A549 (cell line): ENCODE measurements around the gene NRG3. TPM values are rescaled to one million over a fixed set of nuclear protein-coding genes. Genes with fewer than 3 reads are reported as not detected.

Experiments
- ATAC-seq, 2 experiments: fragments of 200-7000 bp in 1 of 2; fragments of >200 bp in 1 of 2; cut with Nextera tagmentation in 1 of 2; cut with Tn5 transposase in 1 of 2; 3 replicates each; pipeline versions ENCODE4 v1.8.0 to v1.9.1; 2018 to 2020; ENCODE audit warnings: mild to moderate bottlenecking in 1 of 2, moderate library complexity in 1 of 2
- CTCF ChIA-PET: fragments of 300-600 bp; sonication (Branson Sonifier 250); formaldehyde crosslinking; extraction: SDS; loops from one replicate; lab custom pipeline; 2021; ENCODE audit warnings: antibody characterized with exemption, inconsistent platforms; lab: Yijun Ruan, JAX
- POLR2A ChIA-PET: fragments of 350-600 bp; formaldehyde crosslinking; extraction: SDS; loops from one replicate; lab custom pipeline; 2021; ENCODE audit warnings: antibody characterized with exemption, inconsistent platforms; lab: Yijun Ruan, JAX
- DNase-seq, 2 experiments: peaks; one replicate each; pipeline versions ENCODE4 v3.0.0 to v3.0.0-alpha.2; 2011 to 2016; ENCODE audit warnings: low read depth in 1 of 2, low spot score in 1 of 2
- FAIRE-seq: peaks from 2 replicates; lab custom pipeline; 2011; peaks lifted over from hg19 to GRCh38; lab: Jason Lieb, UNC
- H3K27ac ChIP-seq, 2 experiments: fragments of >200 bp; sonication (Bioruptor Twin); formaldehyde crosslinking; 3 replicates each; pipeline ENCODE4 v1.5.1; 2016 to 2017
- H3K4me1 ChIP-seq: fragments of >200 bp; sonication (Bioruptor Twin); formaldehyde crosslinking; 3 replicates; pipeline ENCODE4 v1.6.1; 2016
- H3K4me2 ChIP-seq: fragments of >200 bp; sonication (Bioruptor Twin); formaldehyde crosslinking; 3 replicates; pipeline ENCODE4 v1.6.1; 2016
- H3K4me3 ChIP-seq: fragments of >200 bp; sonication (Bioruptor Twin); formaldehyde crosslinking; 3 replicates; pipeline ENCODE4 v1.5.1; 2016
- H3K9me3 ChIP-seq: fragments of >200 bp; sonication (Bioruptor Twin); formaldehyde crosslinking; 3 replicates; pipeline ENCODE4 v1.6.1; 2016
- CBX2 ChIP-seq: fragments of 200-600 bp; sonication (generic); IDR thresholded peaks from 2 replicates; pipeline ENCODE4 v1.6.1; 2016; ENCODE audit warnings: low read depth, mild to moderate bottlenecking, borderline replicate concordance
- CBX8 ChIP-seq: fragments of 200-600 bp; sonication (generic); IDR thresholded peaks from 2 replicates; pipeline ENCODE4 v1.6.1; 2016
- CHD4 ChIP-seq: fragments of 200-600 bp; sonication (generic); IDR thresholded peaks from 2 replicates; pipeline ENCODE4 v1.6.1; 2016; ENCODE audit warnings: antibody characterized with exemption, mild to moderate bottlenecking, borderline replicate concordance
- EHF ChIP-seq: fragments of 250-450 bp; sonication (Bioruptor Pico); IDR thresholded peaks from 2 replicates; pipeline ENCODE4 v1.5.0; 2020; ENCODE audit warnings: mild to moderate bottlenecking
- ESRRA ChIP-seq: fragments of 150-350 bp; IDR thresholded peaks from 2 replicates; pipeline ENCODE4 v1.6.1; 2014; ENCODE audit warnings: mild to moderate bottlenecking, low read length, borderline replicate concordance
- FOSL2 ChIP-seq, 2 experiments: fragments of 450-650 bp in 1 of 2; fragments of >200 bp in 1 of 2; sonication (Bioruptor Twin) in 1 of 2; formaldehyde crosslinking; IDR thresholded peaks; 2 replicates each; pipeline versions ENCODE4 v1.5.0 to v1.6.1; 2016 to 2020; ENCODE audit warnings: mild to moderate bottlenecking in 1 of 2, moderate library complexity in 1 of 2
- FOXS1 ChIP-seq: fragments of 250-450 bp; sonication (Bioruptor Pico); IDR thresholded peaks from 2 replicates; pipeline ENCODE4 v1.5.0; 2020; ENCODE audit warnings: mild to moderate bottlenecking, moderate library complexity
- GATA3 ChIP-seq: IDR thresholded peaks from 2 replicates; pipeline ENCODE4 v1.6.1; 2012; ENCODE audit warnings: borderline replicate concordance
- HES2 ChIP-seq: fragments of >200 bp; sonication (Bioruptor Twin); formaldehyde crosslinking; IDR thresholded peaks from 2 replicates; pipeline ENCODE4 v1.6.1; 2016
- HEYL ChIP-seq: fragments of 250-450 bp; sonication (Bioruptor Pico); IDR thresholded peaks from 2 replicates; pipeline ENCODE4 v1.8.0; 2021; ENCODE audit warnings: mild to moderate bottlenecking, moderate library complexity
- HMGXB4 ChIP-seq: fragments of 250-450 bp; sonication (Bioruptor Pico); IDR thresholded peaks from 2 replicates; pipeline ENCODE4 v1.5.0; 2021; ENCODE audit warnings: mild to moderate bottlenecking, moderate library complexity, borderline replicate concordance
- JUN ChIP-seq, 2 experiments: fragments of >200 bp; sonication (Bioruptor Twin); formaldehyde crosslinking; IDR thresholded peaks; 2 replicates in 1 of 2; 3 replicates in 1 of 2; pipeline ENCODE4 v1.6.1; 2016 to 2017
- MAFK ChIP-seq: fragments of 450-650 bp; IDR thresholded peaks from 2 replicates; pipeline ENCODE4 v1.6.1; 2014; ENCODE audit not compliant: partially characterized antibody
- MAX ChIP-seq: IDR thresholded peaks from 2 replicates; pipeline ENCODE4 v1.6.1; 2012
- NPAS2 ChIP-seq: fragments of 250-450 bp; sonication (Bioruptor Pico); IDR thresholded peaks from 2 replicates; pipeline ENCODE4 v1.8.0; 2022; ENCODE audit warnings: mild to moderate bottlenecking, moderate library complexity, borderline replicate concordance
- NR3C1 ChIP-seq: fragments of >200 bp; sonication (Bioruptor Twin); formaldehyde crosslinking; IDR thresholded peaks from 3 replicates; pipeline ENCODE4 v1.6.1; 2017
- POLR2A ChIP-seq: IDR thresholded peaks from 2 replicates; pipeline ENCODE4 v1.6.1; 2012; ENCODE audit warnings: mild to moderate bottlenecking, low read length
- RAD21 ChIP-seq, 2 experiments: fragments of >200 bp in 1 of 2; sonication (Bioruptor Twin) in 1 of 2; formaldehyde crosslinking in 1 of 2; IDR thresholded peaks in 1 of 2; conservative IDR thresholded peaks in 1 of 2; 2 replicates in 1 of 2; 3 replicates in 1 of 2; pipeline ENCODE4 v1.6.1; 2012 to 2018; ENCODE audit warnings: inconsistent platforms in 1 of 2
- RCOR1 ChIP-seq: fragments of 150-350 bp; IDR thresholded peaks from 2 replicates; pipeline ENCODE4 v1.6.1; 2014; ENCODE audit warnings: antibody characterized with exemption, low read length, low read depth
- RFX5 ChIP-seq: fragments of 450-650 bp; IDR thresholded peaks from 2 replicates; pipeline ENCODE4 v1.7.1; 2014; ENCODE audit warnings: antibody characterized with exemption, mild to moderate bottlenecking, moderate library complexity
- RNF2 ChIP-seq: fragments of 200-600 bp; sonication (generic); IDR thresholded peaks from 2 replicates; pipeline ENCODE4 v1.6.1; 2016; ENCODE audit warnings: low read depth, mild to moderate bottlenecking, antibody characterized with exemption, moderate library complexity, borderline replicate concordance
- SREBF2 ChIP-seq: fragments of 450-650 bp; IDR thresholded peaks from 2 replicates; pipeline ENCODE4 v1.6.1; 2014; ENCODE audit warnings: mild to moderate bottlenecking, moderate library complexity
- ZFP36 ChIP-seq: fragments of 450-650 bp; IDR thresholded peaks from 2 replicates; pipeline ENCODE4 v1.6.1; 2014; ENCODE audit warnings: borderline replicate concordance; ENCODE audit not compliant: partially characterized antibody
- ZNF302 ChIP-seq: fragments of 250-450 bp; sonication (Bioruptor Pico); IDR thresholded peaks from 2 replicates; pipeline ENCODE4 v1.9.0; 2021; ENCODE audit warnings: inconsistent platforms, mild to moderate bottlenecking, moderate library complexity
- ZSCAN20 ChIP-seq: fragments of 250-450 bp; sonication (Bioruptor Pico); IDR thresholded peaks from 2 replicates; pipeline ENCODE4 v1.8.0; 2022; ENCODE audit warnings: mild to moderate bottlenecking, moderate library complexity
- WGBS: methylation state at CpG from one replicate; pipeline ENCODE4 v1.1.6; 2017; ENCODE audit errors: missing lambda C conversion rate; 5-methylcytosine and 5-hydroxymethylcytosine counted together
- polyA plus RNA-seq, 4 experiments: library from polyadenylated mRNA; depleted of rRNA in 3 of 4; stranded (reverse); fragments of >200 nt; fragmentation: RNase III in 1 of 4; extraction: RNeasy Plus Mini Kit Qiagen cat#74134 plus additional on column Dnase treatment in 1 of 4; gene quantifications; 2 replicates in 3 of 4; 3 replicates in 1 of 4; pipeline ENCODE4 v1.2.3, GENCODE V29; 2011 to 2017
- TF ChIP-seq, protein P1 (sequence below): fragments of >200 bp; sonication (Bioruptor Twin); formaldehyde crosslinking; IDR thresholded peaks from 3 replicates; pipeline ENCODE4 v1.5.1; 2016

Gene NRG3
- polyA plus RNA-seq, 2 of the 4 experiments (the other 2 are of a cell fraction), result not detected

DNA sequence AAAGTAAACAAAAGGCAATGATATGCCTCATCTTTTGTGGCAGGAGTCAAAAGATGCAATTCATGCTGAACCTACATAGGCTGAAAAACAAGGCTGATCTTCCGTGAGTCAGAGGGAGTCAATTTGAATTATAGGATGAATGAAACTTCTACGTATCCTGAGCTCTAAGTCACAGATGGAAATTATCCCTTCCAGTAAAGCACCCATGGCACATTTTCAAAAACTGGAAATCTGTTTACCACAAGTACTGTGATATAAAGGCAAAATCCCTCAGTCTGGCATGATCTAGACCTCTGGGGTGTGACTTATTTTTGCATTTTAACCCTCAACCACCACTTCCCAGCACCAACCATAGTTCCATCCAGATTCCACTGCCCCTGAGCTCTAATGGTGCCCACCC lies 69.6 kb downstream of the NRG3 start:
- WGBS, result 15% methylated on average over 2 of the region's 2 CpGs
- CTCF ChIA-PET, result no interaction called here
- Histone ChIP-seq H3K9me3 (no peaks in the 10 kb centered on the region; the same call in 2 of the 3 replicates), H3K4me2 (no peak overlapping the region)
- ATAC-seq, result no peak
- TF ChIP-seq ESRRA (no peak), GATA3 (no peak), HES2 (no peak), RAD21 (conservative IDR thresholded peaks at IDR 0.05 in 1 of 2, IDR thresholded peaks at IDR 0.05 in 1 of 2) (no peak), CHD4 (no peak), CBX8 (no peak), FOXS1 (CRISPR knock-in tag) (no peak), ZSCAN20 (CRISPR knock-in tag) (no peak), RCOR1 (no peak), FOSL2 (IDR thresholded peaks at IDR 0.05) (no peak), FOSL2 (CRISPR knock-in tag; IDR thresholded peaks at IDR 0.05) (no peak), CBX2 (no peak), ZNF302 (no peak), HEYL (CRISPR knock-in tag) (no peak), MAX (no peak), ZFP36 (no peak), HMGXB4 (CRISPR knock-in tag) (no peak), NR3C1 (no peak)
- TF ChIP-seq, all 56 proteins: peak for 0
- H3K4me3 ChIP-seq, result no peak overlapping the region
- no peak for DNase-seq
- no peak for FAIRE-seq
- no peak overlapping the region for H3K27ac ChIP-seq
- H3K4me1 ChIP-seq, result no peaks in the 10 kb centered on the region
- POLR2A ChIA-PET, result no interaction called here

- CTCF ChIA-PET, result no interaction called here
- WGBS, result 0% methylated on average over 5 of the region's 5 CpGs
- H3K4me3 ChIP-seq, result no peak overlapping the region
- H3K4me2 ChIP-seq, result no peak overlapping the region
- DNase-seq (no peak), ATAC-seq (no peak), FAIRE-seq (no peak)
- no peak overlapping the region for H3K27ac ChIP-seq
- POLR2A ChIA-PET, result no interaction called here
- TF ChIP-seq ZNF302 (no peak), HMGXB4 (CRISPR knock-in tag) (no peak), CHD4 (no peak), RNF2 (no peak), JUN (IDR thresholded peaks at IDR 0.05) (no peak), MAFK (no peak), CBX8 (no peak), CBX2 (no peak), FOXS1 (CRISPR knock-in tag) (no peak), FOSL2 (IDR thresholded peaks at IDR 0.05) (no peak), FOSL2 (CRISPR knock-in tag; IDR thresholded peaks at IDR 0.05) (no peak), POLR2A (no peak), RFX5 (no peak), SREBF2 (no peak), NPAS2 (no peak), MAX (no peak), EHF (CRISPR knock-in tag) (no peak)
- TF ChIP-seq, protein P1, sequence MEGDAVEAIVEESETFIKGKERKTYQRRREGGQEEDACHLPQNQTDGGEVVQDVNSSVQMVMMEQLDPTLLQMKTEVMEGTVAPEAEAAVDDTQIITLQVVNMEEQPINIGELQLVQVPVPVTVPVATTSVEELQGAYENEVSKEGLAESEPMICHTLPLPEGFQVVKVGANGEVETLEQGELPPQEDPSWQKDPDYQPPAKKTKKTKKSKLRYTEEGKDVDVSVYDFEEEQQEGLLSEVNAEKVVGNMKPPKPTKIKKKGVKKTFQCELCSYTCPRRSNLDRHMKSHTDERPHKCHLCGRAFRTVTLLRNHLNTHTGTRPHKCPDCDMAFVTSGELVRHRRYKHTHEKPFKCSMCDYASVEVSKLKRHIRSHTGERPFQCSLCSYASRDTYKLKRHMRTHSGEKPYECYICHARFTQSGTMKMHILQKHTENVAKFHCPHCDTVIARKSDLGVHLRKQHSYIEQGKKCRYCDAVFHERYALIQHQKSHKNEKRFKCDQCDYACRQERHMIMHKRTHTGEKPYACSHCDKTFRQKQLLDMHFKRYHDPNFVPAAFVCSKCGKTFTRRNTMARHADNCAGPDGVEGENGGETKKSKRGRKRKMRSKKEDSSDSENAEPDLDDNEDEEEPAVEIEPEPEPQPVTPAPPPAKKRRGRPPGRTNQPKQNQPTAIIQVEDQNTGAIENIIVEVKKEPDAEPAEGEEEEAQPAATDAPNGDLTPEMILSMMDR, result no peak
- H3K4me1 ChIP-seq, result no peaks in the 10 kb centered on the region
- no peaks in the 10 kb centered on the region for H3K9me3 ChIP-seq
Observed at GRCh38 chr10:81949283-81949682, 74.3 kb downstream of the NRG3 start.
